Left lobe of liver (tissue), 2 donors: ENCODE data around the gene HYAL1. TPM values are rescaled to one million over a fixed set of nuclear protein-coding genes. Genes with fewer than 3 reads are reported as not detected.
"Not testable (repeated sequence)": the region's sequence is repeated elsewhere in the genome, so short reads cannot be mapped to it uniquely, and the experiment has no call there.

Experiments
- ATAC-seq: fragments of 200-7000 bp; cut with Tn5 transposase; one replicate; pipeline ENCODE4 v1.9.1; 2020; ENCODE audit warnings: mild to moderate bottlenecking, moderate library complexity
- DNase-seq: peaks from one replicate; pipeline ENCODE4 v3.0.0-alpha.2; 2020; ENCODE audit warnings: low spot score
- total RNA-seq: library from RNA; stranded (reverse); gene quantifications from one replicate; pipeline ENCODE4 v1.2.1, GENCODE V29; 2021
- donor health status: DM: no; HTN: no; CAD: no; lungs with moderate emphysema.
- donor health status: DM: no; HTN: yes; CAD: no.

The HYAL1 gene
- total RNA-seq, 1 donor from 2014 or later: 140 TPM

- ATAC-seq: no peak
- DNase-seq: no peak
Measured at GRCh38 chr3:50295553-50296431, 7.6 kb downstream of the HYAL1 start.

DNA sequence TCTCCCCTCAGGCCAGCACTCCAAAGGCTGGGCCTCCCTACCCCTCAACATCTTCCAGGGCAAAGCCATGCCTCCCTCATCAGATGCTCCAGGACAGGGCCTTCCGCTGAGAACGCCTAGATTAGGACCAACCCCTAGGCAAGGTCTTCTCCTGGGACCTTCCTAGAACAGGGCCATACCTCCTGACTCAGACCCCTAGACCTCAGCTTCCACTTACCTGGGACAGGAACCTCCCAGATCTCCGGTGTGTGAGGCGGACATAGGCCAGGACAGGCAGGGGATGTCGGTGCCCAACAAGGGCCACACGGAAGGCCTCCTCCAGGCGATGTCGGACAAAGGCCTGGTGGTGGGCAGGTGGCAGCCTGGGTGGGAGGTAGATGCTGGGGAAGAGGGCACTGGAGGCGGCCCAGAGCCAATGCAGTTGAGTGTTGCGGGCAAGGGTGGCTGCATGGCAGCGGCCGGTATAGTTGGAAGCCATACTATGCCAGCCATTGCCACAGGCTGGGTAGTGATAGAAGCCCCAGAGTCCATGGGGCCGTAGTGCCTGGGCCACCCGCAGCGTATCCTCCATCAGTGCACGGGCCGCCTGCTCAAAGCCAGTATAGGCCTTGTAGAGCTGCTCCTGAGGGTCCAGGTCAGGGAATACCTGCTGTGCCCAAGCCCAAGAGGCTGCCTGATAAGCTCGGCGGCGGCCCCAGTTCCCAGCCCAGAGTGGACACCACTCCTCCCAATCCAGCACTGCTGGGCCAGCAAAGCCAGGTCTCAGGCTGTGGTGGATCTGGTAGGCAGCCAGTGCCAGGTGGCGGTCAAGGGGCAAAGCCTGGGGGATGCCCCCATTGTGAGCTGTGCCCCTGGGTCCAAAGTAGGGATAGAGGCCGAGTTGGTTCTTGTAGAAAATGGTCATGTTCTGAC is 8.6 kb downstream of the HYAL1 start:
- DNase-seq (no peak), ATAC-seq (no peak)

- DNase-seq (no peak), ATAC-seq (no peak)
Measured at GRCh38 chr3:50294089-50294488, 9.3 kb downstream of the HYAL1 start.

- DNase-seq: no peak
- no peak for ATAC-seq
Measured at GRCh38 chr3:50293079-50293801, 10.1 kb downstream of the HYAL1 start.

DNA sequence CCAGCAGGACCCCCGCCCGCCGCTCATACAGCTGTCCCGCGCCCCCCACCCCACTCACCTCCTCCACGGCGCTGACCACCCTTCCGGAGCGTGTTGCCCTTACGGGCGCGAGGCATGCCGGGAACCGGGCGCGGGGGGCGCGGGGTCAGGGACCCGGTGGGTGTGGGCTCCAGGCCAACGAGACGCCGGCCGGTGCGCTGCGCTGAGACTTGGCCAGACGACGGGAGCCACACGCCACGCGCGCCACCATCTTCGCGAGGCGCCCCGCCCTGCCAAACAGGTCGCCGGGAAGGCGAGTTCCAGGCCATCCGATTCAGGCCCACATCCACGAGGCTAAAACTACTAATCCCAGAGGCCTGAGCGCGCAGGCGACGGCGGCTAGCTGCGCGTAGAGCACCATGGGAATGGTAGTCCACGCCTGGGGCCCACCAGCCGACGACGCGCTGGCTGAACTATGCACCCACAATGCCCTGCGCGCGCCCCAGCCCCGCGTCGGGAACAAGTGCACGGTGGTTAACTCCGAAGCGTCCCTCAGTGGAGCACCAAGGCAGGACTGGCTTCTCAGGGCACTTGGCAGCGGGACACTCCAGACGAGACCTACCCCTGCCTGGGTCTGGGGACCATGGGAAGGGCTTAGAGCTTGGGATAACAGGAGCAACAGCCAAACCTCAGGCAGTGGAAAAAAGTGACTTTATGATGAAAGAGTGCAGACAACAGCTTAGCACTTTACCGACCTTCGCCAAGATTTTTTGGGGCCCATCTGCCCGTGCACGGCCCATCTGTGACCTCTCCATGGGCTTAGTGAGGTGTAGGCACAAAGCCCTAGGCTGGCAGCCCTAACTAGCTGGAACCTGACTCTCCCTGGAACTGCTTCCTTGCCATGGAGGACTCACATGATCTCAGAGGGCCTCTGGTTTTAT is 11.0 kb downstream of the HYAL1 start, which contains the start of gene IFRD2:
Gene IFRD2, minus strand, starts transcription at position 271 of the 920 bp plus-strand sequence. Its CDS starts 155 bp downstream, at position 116.
- ATAC-seq: peak; percentile 87

GRCh38 chr3:50290161-50290641 is 13.2 kb downstream of the HYAL1 start:
- ATAC-seq: no peak
- no peak for DNase-seq

More for the DNA sequence above, 11.0 kb downstream of the HYAL1 start, which contains the start of gene IFRD2:
- DNase-seq: peak; percentile 98

DNA sequence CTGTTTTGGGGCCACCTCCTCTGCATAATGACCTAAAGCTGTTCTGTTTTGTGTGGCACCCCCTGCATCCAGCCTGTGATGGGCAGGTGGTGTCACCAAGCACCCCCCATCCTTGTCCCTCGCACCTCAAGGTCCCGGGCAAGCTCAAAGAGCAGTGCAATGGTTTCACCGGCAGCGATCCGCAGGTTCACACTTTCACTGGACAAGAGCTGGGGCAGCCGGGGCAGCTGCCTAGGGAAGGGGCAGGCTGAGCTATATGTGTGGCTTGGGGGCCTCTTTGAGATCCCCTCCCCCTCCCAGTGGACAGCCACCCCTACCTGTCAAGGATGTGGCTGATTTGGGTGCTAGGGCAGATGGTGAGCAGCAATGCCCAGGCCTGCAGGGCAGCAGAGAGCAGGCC is 14.2 kb downstream of the HYAL1 start:
- DNase-seq (no peak), ATAC-seq (no peak)

- ATAC-seq: no peak
- DNase-seq: no peak
Measured at GRCh38 chr3:50288387-50289007, 14.9 kb downstream of the HYAL1 start.

DNA sequence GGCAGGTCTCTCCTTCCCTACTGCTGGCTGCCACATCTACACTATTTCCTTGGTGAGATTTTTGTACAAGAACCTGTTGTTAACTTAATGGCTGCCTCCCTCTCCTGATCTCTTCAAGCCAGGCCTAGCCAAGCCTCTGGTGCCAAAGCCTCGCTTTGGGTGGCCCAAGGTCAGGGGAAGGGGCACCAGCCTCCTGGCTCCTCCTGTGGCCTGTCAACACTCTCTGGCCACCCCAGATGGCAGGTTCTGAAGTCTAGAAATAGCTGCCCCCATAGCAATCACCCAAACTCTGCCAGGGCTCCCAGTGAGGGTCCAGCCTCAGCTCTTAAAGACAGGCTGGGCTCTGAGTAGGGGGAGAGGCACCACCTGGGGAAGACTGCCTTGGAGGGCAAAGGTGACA is 16.1 kb downstream of the HYAL1 start:
- DNase-seq: no peak
- ATAC-seq: no peak

GRCh38 chr3:50286322-50287227 is 16.8 kb downstream of the HYAL1 start:
- DNase-seq: no peak
- no peak for ATAC-seq

- not testable (repeated sequence) for DNase-seq, ATAC-seq
Measured at GRCh38 chr3:50284121-50284520, 19.3 kb downstream of the HYAL1 start.

DNA sequence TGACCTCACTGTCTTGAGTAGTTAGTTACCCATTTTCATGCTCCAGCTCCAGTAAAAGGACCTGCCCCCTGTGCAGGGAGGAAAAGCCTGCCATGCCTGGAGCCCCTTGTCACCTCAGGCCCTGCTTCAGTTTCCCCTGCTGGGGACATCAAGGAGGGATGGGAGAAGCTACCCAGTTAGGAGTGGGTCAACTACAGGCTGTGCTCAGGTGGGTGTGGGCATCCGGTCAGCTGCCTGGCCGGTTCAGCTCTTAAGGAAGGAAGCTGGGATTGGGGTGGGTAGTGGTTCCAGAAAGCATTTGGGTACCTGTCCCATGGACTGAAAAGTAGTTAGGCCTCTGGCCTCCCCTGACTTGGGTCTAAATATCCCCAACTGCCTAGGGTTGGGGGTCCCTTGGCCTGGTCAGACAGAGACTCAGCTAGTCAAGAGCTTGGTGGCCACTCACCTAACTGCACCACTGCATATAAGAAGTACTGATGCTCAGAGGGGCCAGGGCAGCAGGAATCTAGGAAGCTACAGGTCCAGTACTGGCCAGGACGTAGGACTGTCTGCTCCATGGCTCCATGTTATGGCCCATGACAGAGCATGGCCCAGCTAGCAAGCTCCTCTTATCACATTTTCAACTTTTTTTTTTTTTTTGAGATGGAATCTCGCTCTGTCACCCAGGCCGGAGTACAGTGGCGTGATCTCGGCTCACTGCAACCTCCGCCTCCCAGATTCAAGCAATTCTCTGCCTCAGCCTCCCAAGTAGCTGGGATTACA is 23.9 kb downstream of the HYAL1 start:
- no peak for ATAC-seq
- no peak for DNase-seq

DNA sequence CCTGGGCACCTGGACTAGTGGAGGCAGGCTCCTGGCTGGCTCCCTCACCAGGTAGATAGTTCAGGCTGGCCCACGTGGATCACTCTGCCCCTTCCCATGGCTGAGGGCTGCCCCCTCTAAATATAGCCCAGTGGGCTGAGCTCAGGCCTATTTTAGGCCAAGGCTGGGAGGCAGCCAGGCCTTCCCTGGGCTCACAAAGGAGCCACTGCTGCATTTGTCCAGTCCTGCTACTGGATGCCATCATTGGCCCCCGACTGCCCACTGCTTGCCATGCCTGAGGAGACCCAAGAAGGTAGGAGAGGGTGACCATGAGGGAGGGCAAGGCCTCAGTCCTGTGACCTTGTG is 24.5 kb downstream of the HYAL1 start, which contains the start of gene LSMEM2:
Gene LSMEM2, plus strand, starts transcription at position 208 of the 345 bp plus-strand sequence. Its CDS starts 27 bp downstream, at position 235.
- no peak for DNase-seq
- ATAC-seq: no peak

DNA sequence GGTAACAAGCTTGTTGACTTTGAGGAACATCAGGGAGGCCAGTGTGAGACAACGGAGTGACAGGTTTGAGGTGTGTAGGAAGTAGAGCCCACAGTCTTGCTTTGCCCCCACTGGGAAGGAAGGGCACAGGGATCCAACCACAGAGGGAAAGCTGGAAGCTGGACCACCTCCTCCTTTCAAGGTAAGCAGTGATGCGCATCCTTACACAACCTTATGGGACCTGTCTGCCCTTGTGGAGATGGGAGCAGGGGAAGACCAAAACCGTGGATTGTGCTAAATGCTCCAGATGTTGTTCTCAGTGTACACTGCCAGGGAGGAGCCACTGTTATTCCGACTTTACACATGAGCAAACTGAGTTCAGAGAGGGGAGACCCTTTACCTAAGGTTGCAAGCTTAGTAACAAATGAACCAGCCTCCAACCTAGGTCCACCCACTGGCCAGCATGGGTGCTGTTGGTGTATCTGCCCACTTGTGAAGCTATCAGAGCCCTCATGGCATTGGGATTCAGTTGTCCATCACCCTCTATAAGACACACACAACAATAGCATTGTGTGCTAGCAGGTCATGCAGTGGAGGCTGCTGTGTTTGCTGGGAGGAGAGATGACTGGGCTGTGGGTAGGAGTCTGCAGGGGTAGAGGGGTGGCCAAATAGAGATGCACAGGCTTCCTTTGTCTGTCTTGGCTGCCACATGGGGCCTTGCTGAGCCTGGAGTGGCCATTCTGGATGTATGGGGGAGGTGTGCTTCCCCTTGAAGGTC is 25.1 kb downstream of the HYAL1 start:
- DNase-seq: no peak
- ATAC-seq: no peak

GRCh38 chr3:50276762-50277101 is 26.6 kb downstream of the HYAL1 start:
- ATAC-seq: no peak
- DNase-seq: no peak

DNA sequence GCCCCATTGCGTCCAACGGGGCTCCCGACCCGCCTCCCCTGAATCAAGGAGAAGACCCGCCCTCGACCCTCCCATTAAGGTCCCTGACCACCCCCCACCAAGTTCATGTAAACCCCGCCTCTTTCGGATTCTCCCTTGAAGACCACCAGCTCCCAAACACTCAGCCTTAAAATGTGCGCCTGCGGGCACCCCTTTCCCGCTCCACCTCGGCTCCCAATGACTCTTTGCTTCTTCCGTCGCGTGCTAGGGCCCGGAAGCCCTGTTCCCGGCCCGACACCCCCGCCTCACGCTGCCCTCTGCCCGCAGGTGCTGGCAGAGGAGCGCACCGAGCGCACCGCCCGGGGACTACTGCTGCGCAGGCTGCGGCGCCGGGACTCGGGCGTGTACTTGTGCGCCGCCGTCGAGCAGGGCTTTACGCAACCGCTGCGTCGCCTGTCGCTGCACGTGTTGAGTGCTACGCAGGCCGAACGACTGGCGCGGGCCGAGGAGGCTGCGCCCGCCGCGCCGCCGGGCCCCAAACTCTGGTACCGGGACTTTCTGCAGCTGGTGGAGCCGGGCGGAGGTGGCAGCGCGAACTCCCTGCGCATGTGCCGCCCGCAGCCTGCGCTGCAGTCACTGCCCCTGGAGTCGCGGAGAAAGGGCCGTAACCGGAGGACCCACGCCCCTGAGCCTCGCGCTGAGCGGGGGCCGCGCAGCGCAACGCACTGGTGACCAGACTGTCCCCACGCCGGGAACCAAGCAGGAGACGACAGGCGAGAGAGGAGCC is 27.2 kb downstream of the HYAL1 start:
- ATAC-seq (no peak), DNase-seq (no peak)
